ENCODE measurements around the gene CTNNA1. TPM values are rescaled to one million over a fixed set of nuclear protein-coding genes. Genes with fewer than 3 reads are reported as not detected.

Gene CTNNA1
- total and polyA plus RNA-seq, 2 of the 8 experiments (the other 6 are each of a cell fraction or from before 2014, with no cell fraction given) = 115 to 349 TPM

DNA sequence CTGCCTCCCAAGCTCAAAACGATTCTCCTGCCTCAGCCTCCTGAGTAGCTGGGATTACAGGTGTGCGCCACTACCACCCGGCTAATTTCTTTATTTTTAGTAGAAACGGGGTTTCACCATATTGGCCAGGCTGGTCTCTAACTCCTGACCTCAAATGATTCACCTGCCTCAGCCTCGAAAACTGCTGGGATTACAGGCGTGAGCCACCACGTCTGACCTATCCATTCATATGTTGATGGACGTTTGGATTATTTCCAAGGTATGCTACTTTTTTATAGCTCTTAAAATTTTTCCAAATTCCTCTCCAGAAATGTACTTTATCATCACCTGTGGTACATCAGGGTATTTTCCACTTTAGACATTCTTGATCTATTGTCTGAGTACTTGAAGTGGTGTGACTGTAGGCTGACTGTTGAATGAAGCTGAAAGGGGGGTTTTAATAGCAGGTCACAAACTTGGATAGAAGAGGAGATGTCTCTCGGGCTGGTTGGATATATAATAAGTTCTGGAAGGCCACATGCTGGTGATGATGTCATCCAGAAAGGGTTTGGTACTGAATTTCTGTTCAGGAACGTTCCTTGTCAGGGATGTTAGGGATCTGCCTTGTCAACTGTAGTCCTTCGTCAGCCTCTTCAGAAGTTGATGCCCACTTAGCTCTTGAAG, 7.4 kb downstream of the CTNNA1 start:
- H3K18ac ChIP-seq (ENCODE audit: extremely low read depth, low read length) = no peak overlapping the region
- H3K27ac ChIP-seq (ENCODE audit: low read depth, low read length) = no peak overlapping the region
- no peak overlapping the region for H2BK5ac ChIP-seq (ENCODE audit: low read depth, low read length)
- H3K9me3 ChIP-seq (ENCODE audit: insufficient read depth in 2 of 2, low read depth in 1 of 2, low read length in 1 of 2) = peaks cover 8 to 10% of the 10 kb centered on the region in 2 experiments; a peak in 3 of 4 replicates
- peaks cover 43 to 96% of the 10 kb centered on the region in 2 experiments for H3K79me2 ChIP-seq (ENCODE audit: control insufficient read depth in 1 of 2, insufficient read depth in 2 of 2, low read length in 2 of 2)
- H3K27me3 ChIP-seq (replicated peaks in 1 of 4; ENCODE audit: control insufficient read depth in 3 of 4, extremely low read depth in 1 of 4, insufficient read depth in 3 of 4, low read length in 3 of 4) = no peaks in the 10 kb centered on the region
- H3K36me3 ChIP-seq (ENCODE audit: control insufficient read depth in 2 of 4, insufficient read depth in 4 of 4, low read length in 3 of 4) = peaks cover 0 to 29% (median 13%) of the 10 kb centered on the region in 4 experiments; a peak in 4 of 8 replicates
- FAIRE-seq (no peak), DNase-seq (ENCODE audit: low read depth in 1 of 2, low spot score in 2 of 2) (no peak)
- H2AK5ac ChIP-seq (ENCODE audit: low read depth, low read length) = no peak overlapping the region
- H3K4ac ChIP-seq (replicated peaks; ENCODE audit: insufficient read length, low read depth, low read length) = no peak overlapping the region
- TF ChIP-seq POLR2A (IDR thresholded peaks at IDR 0.05; ENCODE audit: control extremely low read depth in 1 of 2, low read depth in 2 of 2, low read length in 2 of 2) (no peak), SIX5 (IDR thresholded peaks at IDR 0.05; ENCODE audit: low read depth, low read length) (no peak), BACH1 (IDR thresholded peaks at IDR 0.05; ENCODE audit: low read length) (no peak), CHD2 (IDR thresholded peaks at IDR 0.05; ENCODE audit: low read length) (no peak), NANOG (IDR thresholded peaks at IDR 0.05; ENCODE audit: insufficient read depth, low read depth, low read length, poor library complexity, severe bottlenecking) (no peak), SAP30 (IDR thresholded peaks at IDR 0.05; ENCODE audit: insufficient read depth, insufficient replicate concordance, low read length) (no peak), NRF1 (IDR thresholded peaks at IDR 0.05; ENCODE audit: low read depth, low read length) (no peak), KDM5A (IDR thresholded peaks at IDR 0.05; ENCODE audit: low read length) (no peak), TEAD4 (IDR thresholded peaks at IDR 0.05; ENCODE audit: low read depth, low read length) (no peak), YY1 (IDR thresholded peaks at IDR 0.05; ENCODE audit: low read depth, low read length) (no peak)
- TF ChIP-seq, protein P1, sequence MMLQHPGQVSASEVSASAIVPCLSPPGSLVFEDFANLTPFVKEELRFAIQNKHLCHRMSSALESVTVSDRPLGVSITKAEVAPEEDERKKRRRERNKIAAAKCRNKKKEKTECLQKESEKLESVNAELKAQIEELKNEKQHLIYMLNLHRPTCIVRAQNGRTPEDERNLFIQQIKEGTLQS (IDR thresholded peaks at IDR 0.05; ENCODE audit: insufficient read depth, low read depth, low read length) = no peak
- H3K4me3 ChIP-seq (ENCODE audit: extremely low read depth in 1 of 4, insufficient read depth in 2 of 4, low read depth in 3 of 4, low read length in 4 of 4) = no peak overlapping the region
- no peak overlapping the region for H2BK15ac ChIP-seq (ENCODE audit: low read length)
- H2BK20ac ChIP-seq (ENCODE audit: low read length) = no peak overlapping the region
- CTCF ChIA-PET (ENCODE audit: partially characterized antibody) = interaction anchor here (1.0 kb wide), 1 partner anchor 11 kb away, joined by 3 read pairs; no protein-coding TSS in a partner anchor
- H3K4me2 ChIP-seq (ENCODE audit: insufficient read depth in 1 of 2, low read depth in 2 of 2, low read length in 2 of 2) = no peak overlapping the region
- no peaks in the 10 kb centered on the region; the same call in 1 of the 2 replicates for H3K23me2 ChIP-seq (ENCODE audit: low read depth, low read length)
- no peaks in the 10 kb centered on the region; a peak in 1 of 7 replicates for H3K4me1 ChIP-seq (replicated peaks in 1 of 4; ENCODE audit: control insufficient read depth in 3 of 4, insufficient read depth in 4 of 4, low read length in 3 of 4)
- H3K9ac ChIP-seq (replicated peaks in 1 of 4; ENCODE audit: extremely low read depth in 1 of 4, low read depth in 3 of 4, low read length in 3 of 4) = no peak overlapping the region
- WGBS, 2 experiments (ENCODE audit: extremely low coverage in 1 of 2, insufficient coverage in 1 of 2, insufficient read length in 1 of 2, insufficient replicate concordance in 2 of 2, low coverage in 1 of 2, low lambda C conversion rate in 2 of 2, missing lambda C conversion rate in 1 of 2) = 89% methylated on average over 11 of the region's 11 CpGs; no CpG with 5 or more reads in 1 of the 2 experiments
- no peak overlapping the region for H4K91ac ChIP-seq (replicated peaks; ENCODE audit: insufficient read length, low read length)
- peaks cover 5% of the 10 kb centered on the region; the same call in 1 of the 2 replicates for H3K79me1 ChIP-seq (ENCODE audit: low read depth, low read length)
- no peak overlapping the region for H2BK120ac ChIP-seq (replicated peaks; ENCODE audit: low read depth, low read length)
- H3K14ac ChIP-seq (ENCODE audit: insufficient read length) = no peak overlapping the region
- no peak overlapping the region for H4K8ac ChIP-seq (ENCODE audit: extremely low read depth, insufficient read depth, low read length)
- H4K20me1 ChIP-seq (replicated peaks in 1 of 2; ENCODE audit: control insufficient read depth in 1 of 2, insufficient read depth in 2 of 2, low read length in 2 of 2) = peaks cover 13 to 26% of the 10 kb centered on the region in 2 experiments
- H2AFZ ChIP-seq (ENCODE audit: low read length) = no peak overlapping the region
- no peak overlapping the region for H2BK12ac ChIP-seq (ENCODE audit: low read depth, low read length)
- H4K5ac ChIP-seq (ENCODE audit: insufficient read length, low read depth, low read length) = no peak overlapping the region
- H3K56ac ChIP-seq (replicated peaks; ENCODE audit: insufficient read length, low read depth, low read length) = no peak overlapping the region
- POLR2A ChIA-PET (ENCODE audit: partially characterized antibody) = interaction anchor here (1.4 kb wide), 1 partner anchor 10 kb away, joined by 3 read pairs; no protein-coding TSS in a partner anchor
- no peak overlapping the region for H3K23ac ChIP-seq (ENCODE audit: insufficient read length)
